GM10266 (cell line): Measurements from ENCODE around the gene BAIAP2.

Source experiments
- DNase-seq: peaks from one replicate; pipeline ENCODE4 v3.0.0; 2012; ENCODE audit errors: extremely low spot score
- CTCF ChIP-seq: IDR thresholded peaks from 2 replicates; pipeline ENCODE4 v1.5.1; 2012; ENCODE audit warnings: mild to moderate bottlenecking, low read depth; ENCODE audit not compliant: control insufficient read depth, insufficient read depth; ENCODE audit errors: missing control alignments

The BAIAP2 gene

GRCh38 chr17:81081222-81082176, 46.5 kb downstream of the BAIAP2 start:
- DNase-seq: no peak
- TF ChIP-seq CTCF: no peak

GRCh38 chr17:81082177-81083073, 47.5 kb downstream of the BAIAP2 start:
- DNase-seq: no peak
- TF ChIP-seq CTCF: no peak

GRCh38 chr17:81083125-81083765, 48.3 kb downstream of the BAIAP2 start:
- TF ChIP-seq CTCF: no peak
- DNase-seq: no peak

- no peak for DNase-seq
- TF ChIP-seq CTCF: no peak
Measured at GRCh38 chr17:81084680-81085419, 49.9 kb downstream of the BAIAP2 start.

- DNase-seq: no peak
- TF ChIP-seq CTCF: no peak
Measured at GRCh38 chr17:81085420-81085911, 50.5 kb downstream of the BAIAP2 start.

- TF ChIP-seq CTCF: no peak
- DNase-seq: no peak
Measured at GRCh38 chr17:81086789-81087551, 52.0 kb downstream of the BAIAP2 start.
